Non-pigmented ciliary epithelial cell (primary cell): ENCODE results near the gene SEC24B.
"Not testable (repeated sequence)": the region's sequence is repeated elsewhere in the genome, so short reads cannot be mapped to it uniquely, and the experiment has no call there.

Experiments used
- DNase-seq: peaks from one replicate; pipeline ENCODE4 v3.0.0-alpha.2; 2010; ENCODE audit warnings: low read depth

The SEC24B gene

DNA sequence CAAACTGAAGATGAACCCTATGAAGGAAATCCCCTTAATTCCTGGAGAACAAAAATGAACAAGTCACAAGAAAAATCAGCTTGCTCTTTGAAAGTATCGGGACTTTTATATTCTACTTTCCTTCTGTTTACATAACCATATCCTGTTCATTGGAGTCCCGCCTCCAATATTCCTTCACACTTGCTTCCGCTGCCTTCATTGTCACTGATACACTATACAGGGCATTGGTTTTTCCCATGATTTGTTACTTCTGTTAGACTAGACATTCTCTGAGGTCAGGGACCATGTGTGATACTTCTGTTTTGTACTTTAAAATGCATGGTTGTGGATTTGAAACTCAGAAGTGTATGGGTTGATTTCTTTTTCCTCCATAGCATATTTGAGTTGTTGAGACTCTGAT lies 145.2 kb downstream of the SEC24B start:
- no peak for DNase-seq

DNA sequence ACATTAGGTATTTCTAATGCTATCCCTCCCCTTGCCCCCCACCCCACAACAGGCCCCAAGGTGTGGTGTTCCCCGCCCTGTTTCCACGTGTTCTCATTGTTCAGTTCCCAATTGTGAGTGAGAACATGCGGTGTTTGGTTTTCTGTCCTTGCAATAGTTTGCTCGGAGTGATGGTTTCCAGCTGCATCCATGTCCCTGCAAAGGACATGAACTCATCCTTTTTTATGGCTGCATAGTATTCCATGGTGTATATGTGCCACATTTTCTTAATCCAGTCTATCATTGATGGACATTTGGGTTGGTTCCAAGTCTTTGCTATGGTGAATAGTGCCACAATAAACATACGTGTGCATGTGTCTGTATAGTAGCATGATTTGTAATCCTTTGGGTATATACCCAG lies 146.4 kb downstream of the SEC24B start:
- DNase-seq, result not testable (repeated sequence)

DNA sequence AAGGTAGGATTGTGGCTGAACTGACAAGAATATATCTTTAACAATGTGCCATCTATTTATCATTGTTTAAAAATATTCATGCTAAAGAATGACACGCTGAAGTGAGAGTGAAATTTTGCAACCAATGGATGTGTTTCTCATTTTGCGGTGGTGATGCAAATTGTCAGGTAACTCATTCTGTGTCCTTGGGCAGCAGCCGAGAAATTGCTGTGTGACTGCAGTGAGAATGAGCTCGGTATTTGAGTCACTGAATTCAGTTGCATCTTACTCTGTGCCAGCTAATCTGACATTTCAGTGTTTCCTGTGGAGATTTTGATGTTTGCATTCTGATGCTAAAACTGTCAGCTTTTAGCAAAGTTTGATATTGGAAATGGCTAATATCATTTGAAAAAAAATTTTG lies 154.6 kb downstream of the SEC24B start:
- DNase-seq, result no peak

GRCh38 chr4:109589119-109589518 lies 155.5 kb downstream of the SEC24B start:
- DNase-seq, result no peak

DNA sequence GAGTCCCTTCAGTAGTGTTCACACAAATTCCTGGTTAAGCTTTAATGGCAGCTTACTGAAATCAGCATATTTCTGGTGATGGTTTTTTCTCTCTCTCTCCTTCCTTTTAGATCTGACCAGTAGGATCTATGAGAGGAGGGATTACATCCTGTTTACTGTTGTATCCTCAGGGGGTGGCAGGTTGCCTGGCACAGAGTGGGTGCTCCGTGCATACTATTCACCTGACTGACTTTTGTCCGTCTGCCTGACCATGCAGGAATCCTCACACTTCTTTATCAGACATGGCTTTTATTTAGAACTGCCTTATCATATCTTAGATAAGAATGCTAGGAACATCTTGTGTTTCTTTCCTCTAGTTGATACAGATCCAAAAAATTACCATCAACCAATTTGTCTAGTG lies 156.0 kb downstream of the SEC24B start:
- no peak for DNase-seq
